GM12891 (cell line): Measurements from ENCODE around the gene AVPR2.

Experiments
- PAX5 ChIP-seq: IDR thresholded peaks from 2 replicates; pipeline ENCODE4 v1.6.1; 2011; ENCODE audit warnings: low read length, moderate library complexity, mild to moderate bottlenecking; ENCODE audit not compliant: insufficient read depth, severe bottlenecking
- POLR2A ChIP-seq: IDR thresholded peaks from 2 replicates; pipeline ENCODE4 v1.6.1; 2011; ENCODE audit warnings: low read depth, low read length, control low read depth
- POLR2AphosphoS5 ChIP-seq: IDR thresholded peaks from 2 replicates; pipeline ENCODE4 v1.6.1; 2011; ENCODE audit warnings: low read depth, low read length, control low read depth
- TAF1 ChIP-seq: IDR thresholded peaks from 2 replicates; pipeline ENCODE4 v1.6.1; 2011; ENCODE audit warnings: low read depth, low read length, control low read depth

DNA sequence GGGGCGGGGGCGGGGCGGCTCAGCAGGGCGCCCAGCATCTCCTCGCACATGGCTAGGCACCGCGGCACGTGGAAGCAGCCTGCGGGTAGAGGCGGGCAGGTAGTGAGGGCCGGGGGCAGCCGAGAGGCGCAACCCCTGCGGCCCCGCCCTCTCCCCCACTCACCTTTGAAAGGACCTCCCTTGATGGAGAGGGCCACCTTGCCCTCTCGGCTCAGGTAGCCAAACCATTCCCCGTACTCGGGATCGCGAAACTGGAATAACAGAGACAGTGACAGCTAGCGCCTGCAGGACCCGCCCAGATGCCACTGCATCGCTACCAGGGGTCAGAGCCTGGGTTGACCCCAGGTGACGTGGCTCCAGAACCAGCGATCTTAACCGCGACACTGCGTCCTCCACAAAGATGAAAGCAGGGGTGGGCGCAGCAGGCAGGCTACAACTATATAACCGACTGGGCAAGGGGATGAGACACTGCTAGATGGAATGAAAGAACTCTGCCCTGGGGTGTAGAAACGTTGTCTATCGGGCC lies 30.9 kb downstream of the AVPR2 start:
- no peak for TF ChIP-seq POLR2A
- TF ChIP-seq POLR2AphosphoS5, result no peak
- TF ChIP-seq TAF1, result no peak
- TF ChIP-seq PAX5, result no peak
